ENCODE data around the gene PRKD1.

The PRKD1 gene

GRCh38 chr14:29668201-29668600 lies 259.4 kb downstream of the PRKD1 start:
- DNase-seq (ENCODE audit: extremely low spot score): no peak
- TF ChIP-seq, protein P1, sequence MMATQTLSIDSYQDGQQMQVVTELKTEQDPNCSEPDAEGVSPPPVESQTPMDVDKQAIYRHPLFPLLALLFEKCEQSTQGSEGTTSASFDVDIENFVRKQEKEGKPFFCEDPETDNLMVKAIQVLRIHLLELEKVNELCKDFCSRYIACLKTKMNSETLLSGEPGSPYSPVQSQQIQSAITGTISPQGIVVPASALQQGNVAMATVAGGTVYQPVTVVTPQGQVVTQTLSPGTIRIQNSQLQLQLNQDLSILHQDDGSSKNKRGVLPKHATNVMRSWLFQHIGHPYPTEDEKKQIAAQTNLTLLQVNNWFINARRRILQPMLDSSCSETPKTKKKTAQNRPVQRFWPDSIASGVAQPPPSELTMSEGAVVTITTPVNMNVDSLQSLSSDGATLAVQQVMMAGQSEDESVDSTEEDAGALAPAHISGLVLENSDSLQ (IDR thresholded peaks at IDR 0.05): no peak
- TF ChIP-seq SUZ12 (IDR thresholded peaks at IDR 0.05) (no peak), TARDBP (IDR thresholded peaks at IDR 0.05) (no peak), SP1 (IDR thresholded peaks at IDR 0.05) (no peak), CTBP1 (IDR thresholded peaks at IDR 0.05; ENCODE audit: borderline replicate concordance) (no peak), FOXM1 (IDR thresholded peaks at IDR 0.05; ENCODE audit: borderline replicate concordance) (no peak), ARNT (IDR thresholded peaks at IDR 0.05) (no peak), FOXA1 (IDR thresholded peaks at IDR 0.05) (no peak), ZNF384 (IDR thresholded peaks at IDR 0.05) (no peak), BHLHE40 (IDR thresholded peaks at IDR 0.05; ENCODE audit: borderline replicate concordance) (no peak), ELF4 (IDR thresholded peaks at IDR 0.05) (no peak), HDGF (IDR thresholded peaks at IDR 0.05; ENCODE audit: borderline replicate concordance) (no peak), FOXK2 (IDR thresholded peaks at IDR 0.05) (no peak), L3MBTL2 (conservative IDR thresholded peaks at IDR 0.05) (no peak), NFRKB (IDR thresholded peaks at IDR 0.05) (no peak), LEF1 (IDR thresholded peaks at IDR 0.05; ENCODE audit: borderline replicate concordance) (no peak)
- ChIA-PET CTCF (no interaction called here), POLR2A (no interaction called here)

DNA sequence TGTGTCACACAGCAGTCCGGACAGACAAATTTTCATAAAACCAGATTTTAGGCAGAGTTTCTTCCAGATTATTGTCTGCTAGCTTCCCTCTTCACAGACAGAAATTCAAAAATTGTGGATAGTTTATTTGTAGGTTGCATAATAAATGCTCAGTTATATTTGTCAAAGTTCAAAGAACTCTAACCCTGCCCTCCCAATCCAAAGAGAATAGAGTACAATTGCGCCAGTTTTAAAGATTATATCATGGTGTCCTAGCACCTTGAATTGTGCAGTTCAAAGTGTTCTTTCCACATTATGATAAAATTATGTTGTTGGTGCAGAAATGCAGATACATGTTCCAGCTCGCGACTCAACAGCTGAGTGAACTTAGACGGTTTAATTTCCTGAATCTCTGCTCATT lies 263.1 kb downstream of the PRKD1 start:
- no peak for TF ChIP-seq CTBP1 (IDR thresholded peaks at IDR 0.05; ENCODE audit: borderline replicate concordance)
- no peak for TF ChIP-seq FOXM1 (IDR thresholded peaks at IDR 0.05; ENCODE audit: borderline replicate concordance)
- TF ChIP-seq, protein P1 (IDR thresholded peaks at IDR 0.05): no peak
- TF ChIP-seq SP1 (IDR thresholded peaks at IDR 0.05): no peak
- no peak for TF ChIP-seq NFRKB (IDR thresholded peaks at IDR 0.05)
- no peak for TF ChIP-seq ARNT (IDR thresholded peaks at IDR 0.05)
- no peak for TF ChIP-seq BHLHE40 (IDR thresholded peaks at IDR 0.05; ENCODE audit: borderline replicate concordance)
- no peak for TF ChIP-seq SUZ12 (IDR thresholded peaks at IDR 0.05)
- TF ChIP-seq L3MBTL2 (conservative IDR thresholded peaks at IDR 0.05): no peak
- no peak for TF ChIP-seq FOXA1 (IDR thresholded peaks at IDR 0.05)
- no peak for TF ChIP-seq FOXK2 (IDR thresholded peaks at IDR 0.05)
- no peak for TF ChIP-seq HDGF (IDR thresholded peaks at IDR 0.05; ENCODE audit: borderline replicate concordance)
- TF ChIP-seq LEF1 (IDR thresholded peaks at IDR 0.05; ENCODE audit: borderline replicate concordance): no peak
- no peak for TF ChIP-seq ZNF384 (IDR thresholded peaks at IDR 0.05)
- no peak for TF ChIP-seq ELF4 (IDR thresholded peaks at IDR 0.05)
- TF ChIP-seq TARDBP (IDR thresholded peaks at IDR 0.05): no peak
- ChIA-PET POLR2A (no interaction called here), CTCF (no interaction called here)
- DNase-seq (ENCODE audit: extremely low spot score): no peak

DNA sequence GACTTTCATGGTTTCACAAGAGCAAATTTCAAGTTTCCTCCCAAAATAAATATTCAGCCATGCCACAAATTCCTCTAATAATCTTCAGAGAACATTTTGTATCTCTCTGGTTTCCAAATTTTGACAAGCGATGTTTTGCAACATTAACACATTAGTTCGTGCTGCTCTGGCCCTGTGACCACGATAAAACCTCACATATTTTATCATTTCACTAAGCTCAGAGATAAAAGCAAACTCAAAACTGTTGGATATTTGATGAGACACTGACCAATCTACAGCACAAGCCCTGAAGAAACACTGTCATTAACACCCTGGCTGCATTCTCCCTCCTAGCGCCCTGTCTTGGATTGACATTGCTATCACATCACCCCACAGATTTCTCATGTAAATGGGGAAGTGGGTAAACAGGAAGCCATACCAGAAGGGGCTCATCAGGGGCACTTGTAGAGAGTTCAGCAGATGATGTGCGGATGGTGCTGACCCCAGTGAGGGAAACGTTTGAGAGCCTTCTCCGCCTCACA lies 264.3 kb downstream of the PRKD1 start:
- POLR2A ChIA-PET: no interaction called here
- DNase-seq (ENCODE audit: extremely low spot score): no peak
- TF ChIP-seq SUZ12 (IDR thresholded peaks at IDR 0.05) (no peak), TARDBP (IDR thresholded peaks at IDR 0.05) (no peak), L3MBTL2 (conservative IDR thresholded peaks at IDR 0.05) (no peak), FOXM1 (IDR thresholded peaks at IDR 0.05; ENCODE audit: borderline replicate concordance) (no peak), LEF1 (IDR thresholded peaks at IDR 0.05; ENCODE audit: borderline replicate concordance) (no peak), SP1 (IDR thresholded peaks at IDR 0.05) (no peak), CTBP1 (IDR thresholded peaks at IDR 0.05; ENCODE audit: borderline replicate concordance) (no peak), BHLHE40 (IDR thresholded peaks at IDR 0.05; ENCODE audit: borderline replicate concordance) (no peak), ZNF384 (IDR thresholded peaks at IDR 0.05) (no peak), HDGF (IDR thresholded peaks at IDR 0.05; ENCODE audit: borderline replicate concordance) (no peak), NFRKB (IDR thresholded peaks at IDR 0.05) (no peak), FOXA1 (IDR thresholded peaks at IDR 0.05) (no peak)
- CTCF ChIA-PET: no interaction called here

DNA sequence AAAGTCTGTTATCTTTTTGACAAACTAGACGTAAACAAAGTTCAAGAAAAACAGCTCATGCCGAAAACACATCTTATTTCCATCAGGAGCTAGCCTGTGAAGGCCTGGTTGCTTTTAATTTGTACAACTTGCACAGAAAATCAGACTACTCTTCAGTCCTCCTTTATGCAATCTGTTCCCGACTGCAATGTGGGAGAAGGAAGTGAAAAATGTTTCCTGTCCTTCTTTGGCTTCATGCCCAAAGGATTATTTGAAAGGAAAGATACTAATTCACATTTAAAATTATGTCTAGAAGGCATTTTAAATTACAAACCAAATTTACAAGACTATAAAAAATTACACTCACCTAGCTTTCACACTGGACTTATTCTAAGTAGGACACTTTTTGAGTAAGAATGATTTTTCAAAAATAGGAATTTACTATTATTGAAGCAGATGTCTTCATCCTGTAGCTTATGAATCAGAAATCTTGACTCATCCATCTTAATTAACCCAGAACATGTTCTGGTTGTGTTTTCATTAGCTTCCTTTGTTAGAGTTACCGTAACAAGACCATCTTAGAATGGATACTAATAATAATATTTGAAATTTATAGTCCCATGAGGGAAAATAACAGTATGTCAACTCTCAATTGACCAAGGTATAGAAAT lies 272.6 kb downstream of the PRKD1 start:
- no peak for DNase-seq (ENCODE audit: extremely low spot score)
- POLR2A ChIA-PET: no interaction called here
- CTCF ChIA-PET: no interaction called here
- TF ChIP-seq TARDBP (IDR thresholded peaks at IDR 0.05) (no peak), HDGF (IDR thresholded peaks at IDR 0.05; ENCODE audit: borderline replicate concordance) (no peak), LEF1 (IDR thresholded peaks at IDR 0.05; ENCODE audit: borderline replicate concordance) (no peak), BHLHE40 (IDR thresholded peaks at IDR 0.05; ENCODE audit: borderline replicate concordance) (no peak), SUZ12 (IDR thresholded peaks at IDR 0.05) (no peak), SP1 (IDR thresholded peaks at IDR 0.05) (no peak), ZNF384 (IDR thresholded peaks at IDR 0.05) (no peak), FOXA1 (IDR thresholded peaks at IDR 0.05) (no peak), ARNT (IDR thresholded peaks at IDR 0.05) (no peak), CTBP1 (IDR thresholded peaks at IDR 0.05; ENCODE audit: borderline replicate concordance) (no peak), ELF4 (IDR thresholded peaks at IDR 0.05) (no peak), FOXK2 (IDR thresholded peaks at IDR 0.05) (no peak), L3MBTL2 (conservative IDR thresholded peaks at IDR 0.05) (no peak), NFRKB (IDR thresholded peaks at IDR 0.05) (no peak)
- TF ChIP-seq, protein P1 (IDR thresholded peaks at IDR 0.05): no peak

DNA sequence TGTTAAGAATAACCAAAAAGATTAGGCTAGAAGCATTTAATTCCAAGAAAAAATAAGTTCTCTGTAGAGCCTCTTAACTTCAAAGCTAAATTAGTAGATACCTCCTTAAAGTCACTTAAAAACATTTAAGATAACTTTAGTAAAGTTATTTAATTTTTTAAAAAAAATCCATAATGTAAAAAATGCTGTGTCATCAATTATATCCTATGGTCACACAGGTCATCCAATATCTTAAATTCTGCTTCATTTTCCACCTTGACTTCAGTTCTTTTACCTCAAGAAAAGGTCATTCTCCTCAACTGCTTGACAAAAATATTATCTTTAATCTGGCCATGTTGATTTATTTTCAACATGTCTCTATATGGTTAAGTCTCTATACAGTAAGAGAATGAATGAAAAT lies 274.3 kb downstream of the PRKD1 start:
- CTCF ChIA-PET: no interaction called here
- POLR2A ChIA-PET: no interaction called here
- TF ChIP-seq TARDBP (IDR thresholded peaks at IDR 0.05) (no peak), HDGF (IDR thresholded peaks at IDR 0.05; ENCODE audit: borderline replicate concordance) (no peak), SP1 (IDR thresholded peaks at IDR 0.05) (no peak), LEF1 (IDR thresholded peaks at IDR 0.05; ENCODE audit: borderline replicate concordance) (no peak), NFRKB (IDR thresholded peaks at IDR 0.05) (no peak), ARNT (IDR thresholded peaks at IDR 0.05) (no peak), SUZ12 (IDR thresholded peaks at IDR 0.05) (no peak), ZNF384 (IDR thresholded peaks at IDR 0.05) (no peak), FOXA1 (IDR thresholded peaks at IDR 0.05) (no peak), FOXM1 (IDR thresholded peaks at IDR 0.05; ENCODE audit: borderline replicate concordance) (no peak), ELF4 (IDR thresholded peaks at IDR 0.05) (no peak), BHLHE40 (IDR thresholded peaks at IDR 0.05; ENCODE audit: borderline replicate concordance) (no peak), L3MBTL2 (conservative IDR thresholded peaks at IDR 0.05) (no peak), CTBP1 (IDR thresholded peaks at IDR 0.05; ENCODE audit: borderline replicate concordance) (no peak), FOXK2 (IDR thresholded peaks at IDR 0.05) (no peak)
- TF ChIP-seq, protein P1 (IDR thresholded peaks at IDR 0.05): no peak
- no peak for DNase-seq (ENCODE audit: extremely low spot score)

Data from HEK293T (cell line).